Stomach (tissue), 4 donors: ENCODE data around the gene GALP.

Experiments used
- CTCF ChIP-seq, 7 experiments: fragments of 450-650 bp in 4 of 7; fragments of 200-600 bp in 3 of 7; sonication (generic) in 3 of 7; IDR thresholded peaks; one replicate each; pipeline ENCODE4 v1.5.1; 2016 to 2019; ENCODE audit warnings: antibody characterized with exemption in 7 of 7, control low read depth in 2 of 7, mild to moderate bottlenecking in 1 of 7
- EP300 ChIP-seq: sonication (generic); formaldehyde crosslinking; IDR thresholded peaks from one replicate; pipeline ENCODE4 v1.6.1; 2017; ENCODE audit warnings: antibody characterized with exemption

GRCh38 chr19:56126983-56127780, 48.6 kb upstream of the GALP start:
- TF ChIP-seq CTCF (IDR thresholded peaks at IDR 0.05) (no peak), EP300 (no peak)
